Ecto neural progenitor cell (in vitro differentiated cells): Measurements from ENCODE around the gene PIK3CD.
"Not testable (repeated sequence)": the region's sequence is repeated elsewhere in the genome, so short reads cannot be mapped to it uniquely, and the experiment has no call there.

Experiments
- DNase-seq: peaks from one replicate; pipeline ENCODE4 v3.0.0-alpha.2; 2018; ENCODE audit warnings: low spot score

The PIK3CD gene

GRCh38 chr1:9736241-9736640 lies 84.7 kb downstream of the PIK3CD start:
- DNase-seq: no peak

- DNase-seq: no peak
Observed at GRCh38 chr1:9737057-9737456, 85.5 kb downstream of the PIK3CD start.

- DNase-seq: no peak
Observed at GRCh38 chr1:9737671-9738070, 86.1 kb downstream of the PIK3CD start.

- DNase-seq: no peak
Observed at GRCh38 chr1:9744106-9744799, 92.7 kb downstream of the PIK3CD start.

- no peak for DNase-seq
Observed at GRCh38 chr1:9746211-9746610, 94.7 kb downstream of the PIK3CD start.

GRCh38 chr1:9746651-9747050 lies 95.1 kb downstream of the PIK3CD start:
- DNase-seq: no peak

- not testable (repeated sequence) for DNase-seq
Observed at GRCh38 chr1:9748391-9748790, 96.9 kb downstream of the PIK3CD start.

GRCh38 chr1:9749361-9749760 lies 97.8 kb downstream of the PIK3CD start:
- no peak for DNase-seq

- DNase-seq: no peak
Observed at GRCh38 chr1:9751971-9752370, 100.4 kb downstream of the PIK3CD start.

GRCh38 chr1:9753121-9753531 lies 101.6 kb downstream of the PIK3CD start:
- no peak for DNase-seq

GRCh38 chr1:9755441-9755995 lies 104.0 kb downstream of the PIK3CD start:
- no peak for DNase-seq

- DNase-seq: no peak
Observed at GRCh38 chr1:9758559-9759121, 107.1 kb downstream of the PIK3CD start.

- no peak for DNase-seq
Observed at GRCh38 chr1:9759939-9760338, 108.4 kb downstream of the PIK3CD start.

- no peak for DNase-seq
Observed at GRCh38 chr1:9760824-9761223, 109.3 kb downstream of the PIK3CD start.

GRCh38 chr1:9761855-9762254 lies 110.3 kb downstream of the PIK3CD start:
- no peak for DNase-seq

GRCh38 chr1:9762446-9762845 lies 110.9 kb downstream of the PIK3CD start:
- not testable (repeated sequence) for DNase-seq

- no peak for DNase-seq
Observed at GRCh38 chr1:9763914-9764313, 112.4 kb downstream of the PIK3CD start.

GRCh38 chr1:9764550-9764949 lies 113.0 kb downstream of the PIK3CD start:
- DNase-seq: no peak

- no peak for DNase-seq
Observed at GRCh38 chr1:9766759-9767442, 115.4 kb downstream of the PIK3CD start.

- no peak for DNase-seq
Observed at GRCh38 chr1:9767964-9768668, 116.6 kb downstream of the PIK3CD start.

GRCh38 chr1:9768983-9769382 lies 117.5 kb downstream of the PIK3CD start:
- DNase-seq: no peak

GRCh38 chr1:9770298-9770697 lies 118.8 kb downstream of the PIK3CD start:
- no peak for DNase-seq
